Activated CD4-positive, alpha-beta T cell treated with anti-CD3 and anti-CD28 coated beads for 36 hours (primary cell): Measurements from ENCODE around the gene RALGAPA1. TPM values are rescaled to one million over a fixed set of nuclear protein-coding genes. Genes with fewer than 3 reads are reported as not detected.
"Not testable (repeated sequence)": the region's sequence is repeated elsewhere in the genome, so short reads cannot be mapped to it uniquely, and the experiment has no call there.

Source experiments
- ATAC-seq: fragments of 200-7000 bp; cut with Tn5 transposase; one replicate; pipeline ENCODE4 v1.10.0; 2021; ENCODE audit warnings: mild to moderate bottlenecking, moderate library complexity
- CTCF ChIA-PET: fragments of 350-600 bp; sonication (Branson Sonifier 250); formaldehyde crosslinking; loops from one replicate; lab custom pipeline; 2021; ENCODE audit warnings: antibody characterized with exemption; lab: Charles Lee
- POLR2A ChIA-PET: fragments of 350-600 bp; sonication (Branson Sonifier 250); formaldehyde crosslinking; loops from one replicate; lab custom pipeline; 2021; ENCODE audit warnings: antibody characterized with exemption, inconsistent platforms; lab: Charles Lee
- DNase-seq: peaks from one replicate; pipeline ENCODE4 v3.0.0-alpha.2; 2020
- H3K27ac Mint-ChIP-seq: one replicate; pipeline ENCODE4 v1.8.0; 2021; ENCODE audit warnings: mixed read lengths
- H3K27me3 Mint-ChIP-seq: one replicate; pipeline ENCODE4 v1.8.0; 2021; ENCODE audit warnings: mixed read lengths
- H3K36me3 Mint-ChIP-seq: one replicate; pipeline ENCODE4 v1.8.0; 2021; ENCODE audit warnings: low read depth, mixed read lengths
- H3K4me1 Mint-ChIP-seq: one replicate; pipeline ENCODE4 v1.8.0; 2021; ENCODE audit warnings: mixed read lengths
- H3K4me3 Mint-ChIP-seq: one replicate; pipeline ENCODE4 v1.8.0; 2021; ENCODE audit warnings: mild to moderate bottlenecking, moderate library complexity, mixed read lengths
- H3K9me3 Mint-ChIP-seq: one replicate; pipeline ENCODE4 v1.8.0; 2021; ENCODE audit warnings: low read depth, mixed read lengths
- intact Hi-C, 2 experiments: fragments of 100-400 bp; cut with DNase I in 1 of 2; cut with micrococcal nuclease in 1 of 2; formaldehyde crosslinking; loops; one replicate each; pipeline versions ENCODE4 v1.14.2 to v1.15.1; 2022 to 2024; cut with DNase I, micrococcal nuclease
- total RNA-seq, 2 experiments: library from RNA; stranded (reverse); gene quantifications; one replicate each; pipeline ENCODE4 v1.2.3, GENCODE V29; 2021

Gene RALGAPA1
- total RNA-seq: 10 to 100 TPM; 20.3 to 22.0 TPM

GRCh38 chr14:35808638-35809563 lies at the start of gene RALGAPA1:
Gene RALGAPA1, minus strand, starts transcription at chr14:35809295. Its CDS starts 460 bp downstream, at chr14:35808835.
- DNase-seq: peak; percentile 95
- Mint-ChIP-seq H3K4me3 (peak within 1 kb of the TSS; percentile 95), H3K4me1 (peaks cover 24% of the 10 kb centered on the region), H3K27ac (peak within 1 kb of the TSS; percentile 97)
- ChIA-PET CTCF (interaction anchor here (0.7 to 1.0 kb wide), 5 partner anchors 9 to 23 kb away, joined by 3 to 9 read pairs (median 3); no protein-coding TSS in a partner anchor), POLR2A (interaction anchor here (1.0 kb wide), 1 partner anchor 17 kb away, joined by 5 read pairs; the partner anchor contains the start of gene BRMS1L)
- H3K27me3 Mint-ChIP-seq, H3K36me3 Mint-ChIP-seq, H3K9me3 Mint-ChIP-seq: not testable (repeated sequence)
- intact Hi-C loops: loop anchor here (1.0 to 10.0 kb wide), 10 partner anchors 17 to 934 kb away; partner anchors contain the start of genes BRMS1L (in 2 of the 2), FAM177A1 (in 2 of the 2), BAZ1A (in 1 of the 2) and MBIP (in 1 of the 2)
- peak; percentile 98 for ATAC-seq

DNA sequence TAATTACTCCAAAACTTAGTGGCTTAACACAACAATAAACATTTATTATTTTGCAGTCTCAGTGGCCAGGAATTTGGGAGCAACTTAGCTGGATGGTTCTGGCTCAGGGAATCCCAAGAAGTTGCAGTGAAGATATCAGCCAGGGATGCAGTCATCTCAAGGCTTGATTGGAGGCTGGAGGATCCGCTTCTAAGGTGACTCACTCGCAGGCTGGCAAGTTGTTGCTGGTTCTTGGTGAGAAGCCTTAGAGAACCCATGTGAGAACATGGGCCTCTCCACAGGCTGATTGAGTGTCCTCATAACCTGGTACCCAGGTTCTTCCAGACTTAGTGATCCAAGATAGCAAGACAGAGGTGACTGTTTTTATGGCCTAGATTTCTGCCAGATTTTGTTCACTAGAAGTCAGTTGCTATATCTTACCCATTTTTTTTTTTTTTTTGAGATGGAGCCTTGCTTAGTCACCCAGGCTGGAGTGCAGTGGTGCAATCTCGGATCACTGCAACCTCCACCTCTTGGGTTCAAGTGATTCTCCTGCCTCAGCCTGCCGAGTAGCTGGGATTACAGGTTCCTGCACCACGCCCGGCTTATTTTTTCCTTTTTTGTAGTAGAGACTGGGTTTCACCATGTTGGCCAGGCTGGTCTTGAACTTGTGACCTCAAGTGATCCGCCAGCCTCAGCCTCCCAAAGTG lies 49.6 kb upstream of the RALGAPA1 start:
- H3K4me3 Mint-ChIP-seq: no peak overlapping the region
- peaks cover 10% of the 10 kb centered on the region for H3K36me3 Mint-ChIP-seq
- no peak for DNase-seq
- no peak overlapping the region for H3K27ac Mint-ChIP-seq
- no peaks in the 10 kb centered on the region for H3K27me3 Mint-ChIP-seq
- no peaks in the 10 kb centered on the region for H3K9me3 Mint-ChIP-seq
- no peak for ATAC-seq
- H3K4me1 Mint-ChIP-seq: no peaks in the 10 kb centered on the region
- POLR2A ChIA-PET: no interaction called here
- CTCF ChIA-PET: interaction anchor here (0.8 kb wide), 1 partner anchor 479 kb away, joined by 3 read pairs; no protein-coding TSS in a partner anchor
- intact Hi-C loops: no loop called here

DNA sequence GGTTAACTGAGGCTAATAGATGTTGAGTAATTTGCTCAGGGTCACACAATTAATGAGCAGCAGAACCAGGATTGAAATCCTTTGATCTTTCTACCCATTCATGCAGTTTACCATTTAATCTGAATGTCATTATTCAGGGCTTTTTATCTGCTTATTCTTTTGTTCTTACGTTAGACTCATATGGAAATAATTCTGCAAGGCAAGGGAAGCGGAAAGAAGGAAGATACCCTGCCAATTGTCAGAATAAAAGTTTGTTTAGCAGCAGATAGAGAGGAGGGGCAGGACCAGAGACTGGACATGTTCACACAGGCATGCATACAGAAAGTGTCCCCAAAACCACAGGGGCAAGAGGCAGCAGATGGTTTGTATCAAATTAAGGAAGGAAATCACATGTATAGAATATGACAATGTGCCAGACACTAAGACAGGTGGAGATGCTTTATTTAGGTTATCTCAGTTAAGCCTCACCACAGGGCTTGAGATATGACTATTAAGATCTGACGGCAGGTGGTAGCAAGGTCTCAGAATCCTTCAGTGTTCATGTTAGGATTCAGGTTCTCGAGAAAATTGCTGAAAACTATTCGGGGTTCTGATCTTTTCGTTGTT lies 46.9 kb upstream of the RALGAPA1 start:
- no peak for ATAC-seq
- CTCF ChIA-PET: no interaction called here
- no peaks in the 10 kb centered on the region for H3K4me1 Mint-ChIP-seq
- H3K4me3 Mint-ChIP-seq: no peak overlapping the region
- H3K27me3 Mint-ChIP-seq: no peaks in the 10 kb centered on the region
- H3K27ac Mint-ChIP-seq: no peak overlapping the region
- peaks cover 2% of the 10 kb centered on the region for H3K9me3 Mint-ChIP-seq
- intact Hi-C loops: no loop called here
- no peak for DNase-seq
- POLR2A ChIA-PET: no interaction called here
- peaks cover 17% of the 10 kb centered on the region for H3K36me3 Mint-ChIP-seq

DNA sequence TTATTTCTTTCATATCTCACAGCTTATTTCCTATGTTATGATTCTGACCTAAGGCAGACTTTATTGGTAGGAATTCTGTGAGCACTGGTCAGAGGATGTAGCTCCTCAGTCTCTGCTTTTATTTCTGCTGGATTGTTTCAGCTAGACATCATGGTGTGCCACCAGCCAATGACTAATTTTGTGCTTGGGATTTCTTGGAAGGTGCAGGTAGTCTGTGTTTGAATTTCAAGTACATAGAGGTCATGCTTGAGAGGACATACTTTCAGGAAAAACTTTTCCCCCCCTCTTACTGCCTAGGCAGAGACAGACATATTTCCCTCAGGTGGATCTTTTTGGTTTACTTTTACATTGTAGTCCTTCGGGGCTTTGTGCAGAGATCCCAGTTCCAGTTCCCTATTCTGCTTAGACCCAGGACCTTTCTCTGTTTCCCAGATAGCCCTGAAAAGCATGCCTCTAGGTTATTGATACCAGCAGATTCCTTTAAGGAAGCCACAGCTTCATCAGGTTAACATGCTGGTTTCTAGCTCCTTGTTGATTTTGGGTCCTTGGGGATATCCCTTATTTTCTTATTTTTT lies 45.7 kb upstream of the RALGAPA1 start:
- Mint-ChIP-seq H3K27me3 (no peaks in the 10 kb centered on the region), H3K36me3 (peaks cover 25% of the 10 kb centered on the region), H3K4me1 (no peaks in the 10 kb centered on the region), H3K4me3 (no peak overlapping the region), H3K27ac (no peak overlapping the region), H3K9me3 (peaks cover 2% of the 10 kb centered on the region)
- POLR2A ChIA-PET: no interaction called here
- CTCF ChIA-PET: interaction anchor here (0.6 kb wide), 1 partner anchor 205 kb away, joined by 3 read pairs; no protein-coding TSS in a partner anchor
- intact Hi-C loops: no loop called here
- no peak for ATAC-seq
- no peak for DNase-seq

GRCh38 chr14:35853225-35853624 lies 44.1 kb upstream of the RALGAPA1 start:
- Mint-ChIP-seq H3K27ac (no peak overlapping the region), H3K36me3 (peaks cover 28% of the 10 kb centered on the region), H3K9me3 (peaks cover 2% of the 10 kb centered on the region), H3K27me3 (no peaks in the 10 kb centered on the region), H3K4me1 (no peaks in the 10 kb centered on the region), H3K4me3 (no peak overlapping the region)
- intact Hi-C loops: no loop called here
- ATAC-seq: no peak
- DNase-seq: no peak
- POLR2A ChIA-PET: no interaction called here
- CTCF ChIA-PET: interaction anchor here (0.6 to 2.1 kb wide), 3 partner anchors 10 to 82 kb away, joined by 4 to 7 read pairs (median 6); no protein-coding TSS in a partner anchor

DNA sequence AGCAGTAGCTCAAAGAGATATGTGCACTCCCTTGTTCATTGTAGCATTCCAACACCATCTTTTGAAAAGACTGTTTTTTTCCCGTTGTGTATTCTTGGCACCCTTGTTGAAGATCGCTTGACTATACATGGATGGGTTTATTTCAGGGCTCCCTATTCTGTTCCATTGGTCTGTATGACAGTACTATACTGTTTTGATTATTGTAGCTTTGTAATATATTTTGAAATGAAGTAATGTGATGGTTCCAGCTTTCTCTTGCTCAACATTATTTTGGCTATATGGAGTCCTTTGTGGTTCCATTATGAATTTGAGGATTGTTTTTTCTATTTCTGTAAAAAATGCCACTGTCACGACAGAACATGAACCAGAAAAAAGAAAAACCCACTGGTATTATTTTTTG lies 42.7 kb upstream of the RALGAPA1 start:
- DNase-seq (no peak), ATAC-seq (no peak)
- H3K27ac Mint-ChIP-seq: no peak overlapping the region
- intact Hi-C loops: no loop called here
- ChIA-PET POLR2A (interaction anchor here (0.7 kb wide), 1 partner anchor 1157 kb away, joined by 4 read pairs; no protein-coding TSS in a partner anchor), CTCF (interaction anchor here (0.7 to 2.1 kb wide), 2 partner anchors 30 to 498 kb away, joined by 3 to 7 read pairs; no protein-coding TSS in a partner anchor)
- H3K36me3 Mint-ChIP-seq: peaks cover 28% of the 10 kb centered on the region
- no peaks in the 10 kb centered on the region for H3K4me1 Mint-ChIP-seq
- no peaks in the 10 kb centered on the region for H3K27me3 Mint-ChIP-seq
- peaks cover 2% of the 10 kb centered on the region for H3K9me3 Mint-ChIP-seq
- no peak overlapping the region for H3K4me3 Mint-ChIP-seq

DNA sequence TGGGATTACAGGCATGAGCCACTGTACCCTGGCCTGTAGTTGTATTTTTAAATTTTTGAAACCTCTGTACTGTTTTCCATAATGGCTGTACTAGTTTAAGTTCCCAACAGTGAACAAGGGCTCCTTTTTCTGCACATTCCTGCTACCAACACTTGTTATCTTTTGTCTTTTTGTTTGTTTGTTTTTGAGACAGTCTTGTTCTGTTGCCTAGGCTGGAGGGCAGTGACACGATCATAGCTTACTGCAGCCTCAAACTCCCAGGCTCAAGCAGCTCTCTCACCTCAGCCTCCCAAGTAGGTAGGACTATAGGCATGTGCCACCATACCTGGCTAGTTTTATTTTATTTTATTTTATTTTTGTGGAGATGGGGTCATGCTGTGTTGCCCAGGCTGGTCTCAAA lies 40.0 kb upstream of the RALGAPA1 start:
- peaks cover 30% of the 10 kb centered on the region for H3K36me3 Mint-ChIP-seq
- intact Hi-C loops: no loop called here
- no peak overlapping the region for H3K4me3 Mint-ChIP-seq
- ATAC-seq (no peak), DNase-seq (no peak)
- peaks cover 2% of the 10 kb centered on the region for H3K9me3 Mint-ChIP-seq
- no peaks in the 10 kb centered on the region for H3K27me3 Mint-ChIP-seq
- H3K4me1 Mint-ChIP-seq: no peaks in the 10 kb centered on the region
- ChIA-PET POLR2A (no interaction called here), CTCF (no interaction called here)
- no peak overlapping the region for H3K27ac Mint-ChIP-seq

DNA sequence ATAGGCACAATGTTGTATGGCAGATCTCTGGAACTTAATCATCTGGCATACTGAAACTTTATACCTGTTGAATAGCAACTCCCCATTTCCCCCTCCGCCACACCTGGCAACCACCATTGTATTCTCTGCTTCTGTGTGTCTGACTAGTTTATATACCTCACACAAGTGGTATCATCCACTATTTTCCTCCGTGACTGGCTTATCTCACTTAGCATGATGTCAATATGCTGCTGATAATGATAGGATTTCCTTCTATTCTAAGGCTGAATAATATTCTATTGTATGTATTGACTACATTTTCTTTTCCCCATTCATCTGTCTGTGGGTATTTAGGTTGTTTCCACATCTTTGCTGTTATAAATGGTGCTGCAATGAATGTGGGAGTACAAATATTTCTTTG lies 38.5 kb upstream of the RALGAPA1 start:
- ChIA-PET POLR2A (no interaction called here), CTCF (no interaction called here)
- no peaks in the 10 kb centered on the region for H3K27me3 Mint-ChIP-seq
- DNase-seq (no peak), ATAC-seq (no peak)
- no peak overlapping the region for H3K27ac Mint-ChIP-seq
- peaks cover 41% of the 10 kb centered on the region for H3K36me3 Mint-ChIP-seq
- no peaks in the 10 kb centered on the region for H3K4me1 Mint-ChIP-seq
- intact Hi-C loops: no loop called here
- peaks cover 4% of the 10 kb centered on the region for H3K9me3 Mint-ChIP-seq
- no peak overlapping the region for H3K4me3 Mint-ChIP-seq

- H3K9me3 Mint-ChIP-seq: peaks cover 23% of the 10 kb centered on the region
- ChIA-PET POLR2A (interaction anchor here (0.6 kb wide), 1 partner anchor 148 kb away, joined by 3 read pairs; no protein-coding TSS in a partner anchor), CTCF (no interaction called here)
- no peak for DNase-seq
- H3K4me1 Mint-ChIP-seq: no peaks in the 10 kb centered on the region
- H3K36me3 Mint-ChIP-seq: peaks cover 49% of the 10 kb centered on the region
- H3K27me3 Mint-ChIP-seq: no peaks in the 10 kb centered on the region
- no peak for ATAC-seq
- intact Hi-C loops: no loop called here
- H3K4me3 Mint-ChIP-seq: no peak overlapping the region
- H3K27ac Mint-ChIP-seq: no peak overlapping the region
Observed at GRCh38 chr14:35844494-35844893, 35.4 kb upstream of the RALGAPA1 start.

DNA sequence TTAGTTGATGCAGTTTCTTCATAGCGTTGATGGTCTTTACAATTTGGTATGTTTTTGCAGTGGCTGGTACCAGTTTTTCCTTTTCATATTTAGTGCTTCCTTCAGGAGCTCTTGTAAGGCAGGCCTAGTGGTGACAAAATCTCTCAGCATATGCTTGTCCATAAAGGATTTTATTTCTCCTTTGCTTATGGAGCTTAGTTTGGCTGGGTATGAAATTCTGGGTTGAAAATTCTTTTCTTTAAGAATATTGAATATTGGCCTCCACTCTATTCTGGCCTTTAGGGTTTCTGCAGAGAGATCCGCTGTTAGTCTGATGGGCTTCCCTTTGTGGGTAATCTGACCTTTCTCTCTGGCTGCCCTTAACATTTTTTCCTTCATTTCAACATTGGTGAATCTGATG lies 33.1 kb upstream of the RALGAPA1 start:
- intact Hi-C loops, POLR2A ChIA-PET, H3K4me1 Mint-ChIP-seq, ATAC-seq, H3K27ac Mint-ChIP-seq, H3K27me3 Mint-ChIP-seq, DNase-seq, H3K4me3 Mint-ChIP-seq: not testable (repeated sequence)
- Mint-ChIP-seq H3K9me3 (peaks cover 24% of the 10 kb centered on the region), H3K36me3 (peaks cover 67% of the 10 kb centered on the region)
- CTCF ChIA-PET: interaction anchor here (0.5 to 0.6 kb wide), 2 partner anchors 10 to 382 kb away, joined by 3 to 4 read pairs; no protein-coding TSS in a partner anchor
